PFSK-1 (cell line): ENCODE data around the gene OR51V1.

Source experiments
- FOXP2 ChIP-seq: optimal IDR thresholded peaks from 2 replicates; pipeline ENCODE3; 2011; ENCODE audit warnings: borderline replicate concordance, control low read depth, inconsistent platforms; ENCODE audit not compliant: insufficient read depth; ENCODE audit errors: extremely low read length, extremely low read depth
- POLR2AphosphoS5 ChIP-seq: IDR thresholded peaks from 2 replicates; pipeline ENCODE4 v1.6.1; 2012; ENCODE audit warnings: low read depth, mild to moderate bottlenecking, control low read depth, low read length, moderate library complexity
- TAF1 ChIP-seq: IDR thresholded peaks from 2 replicates; pipeline ENCODE4 v1.6.1; 2012; ENCODE audit warnings: low read length, control low read depth, borderline replicate concordance; ENCODE audit not compliant: insufficient read depth
- TF ChIP-seq, protein P1 (sequence below), 2 experiments: IDR thresholded peaks; 2 replicates each; pipeline versions ENCODE4 v1.6.1 to v1.8.0; 2011 to 2012; ENCODE audit warnings: low read depth in 2 of 2, low read length in 2 of 2, control low read depth in 1 of 2, inconsistent platforms in 1 of 2, mild to moderate bottlenecking in 1 of 2, moderate library complexity in 1 of 2; ENCODE audit not compliant: insufficient read depth in 1 of 2

DNA sequence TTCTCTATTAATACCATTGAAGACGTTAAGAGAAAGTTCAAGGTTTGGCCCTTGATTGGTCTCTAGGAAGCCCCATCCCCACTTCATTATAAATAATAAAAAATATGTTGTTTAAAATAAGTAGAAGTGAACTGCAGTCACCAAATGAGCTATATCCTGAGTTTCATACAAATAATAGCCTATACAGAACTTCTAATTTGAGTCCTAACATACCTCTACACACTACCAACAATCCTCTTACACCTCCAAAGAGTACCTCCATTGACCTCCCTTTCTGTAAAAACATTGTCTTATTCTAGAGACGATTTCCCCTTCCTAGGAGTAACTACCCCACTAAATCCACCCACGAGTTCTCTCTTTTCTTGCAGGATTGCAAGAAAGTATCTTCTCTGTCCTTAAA lies 41.0 kb upstream of the OR51V1 start:
- TF ChIP-seq POLR2AphosphoS5 (no peak), TAF1 (no peak), FOXP2 (no peak)
- TF ChIP-seq, protein P1, sequence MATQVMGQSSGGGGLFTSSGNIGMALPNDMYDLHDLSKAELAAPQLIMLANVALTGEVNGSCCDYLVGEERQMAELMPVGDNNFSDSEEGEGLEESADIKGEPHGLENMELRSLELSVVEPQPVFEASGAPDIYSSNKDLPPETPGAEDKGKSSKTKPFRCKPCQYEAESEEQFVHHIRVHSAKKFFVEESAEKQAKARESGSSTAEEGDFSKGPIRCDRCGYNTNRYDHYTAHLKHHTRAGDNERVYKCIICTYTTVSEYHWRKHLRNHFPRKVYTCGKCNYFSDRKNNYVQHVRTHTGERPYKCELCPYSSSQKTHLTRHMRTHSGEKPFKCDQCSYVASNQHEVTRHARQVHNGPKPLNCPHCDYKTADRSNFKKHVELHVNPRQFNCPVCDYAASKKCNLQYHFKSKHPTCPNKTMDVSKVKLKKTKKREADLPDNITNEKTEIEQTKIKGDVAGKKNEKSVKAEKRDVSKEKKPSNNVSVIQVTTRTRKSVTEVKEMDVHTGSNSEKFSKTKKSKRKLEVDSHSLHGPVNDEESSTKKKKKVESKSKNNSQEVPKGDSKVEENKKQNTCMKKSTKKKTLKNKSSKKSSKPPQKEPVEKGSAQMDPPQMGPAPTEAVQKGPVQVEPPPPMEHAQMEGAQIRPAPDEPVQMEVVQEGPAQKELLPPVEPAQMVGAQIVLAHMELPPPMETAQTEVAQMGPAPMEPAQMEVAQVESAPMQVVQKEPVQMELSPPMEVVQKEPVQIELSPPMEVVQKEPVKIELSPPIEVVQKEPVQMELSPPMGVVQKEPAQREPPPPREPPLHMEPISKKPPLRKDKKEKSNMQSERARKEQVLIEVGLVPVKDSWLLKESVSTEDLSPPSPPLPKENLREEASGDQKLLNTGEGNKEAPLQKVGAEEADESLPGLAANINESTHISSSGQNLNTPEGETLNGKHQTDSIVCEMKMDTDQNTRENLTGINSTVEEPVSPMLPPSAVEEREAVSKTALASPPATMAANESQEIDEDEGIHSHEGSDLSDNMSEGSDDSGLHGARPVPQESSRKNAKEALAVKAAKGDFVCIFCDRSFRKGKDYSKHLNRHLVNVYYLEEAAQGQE (IDR thresholded peaks at IDR 0.05; ENCODE audit: insufficient read depth in 1 of 2, low read depth in 2 of 2, low read length in 2 of 2): no peak
